ENCODE data around the gene MYH7. TPM values are rescaled to one million over a fixed set of nuclear protein-coding genes. Genes with fewer than 3 reads are reported as not detected.
"Not testable (repeated sequence)": the region's sequence is repeated elsewhere in the genome, so short reads cannot be mapped to it uniquely, and the experiment has no call there.

MYH7 gene
- total and polyA plus RNA-seq, 8 donors: 0.23 to 4.9 (median 2.4) TPM; not detected in 4

DNA sequence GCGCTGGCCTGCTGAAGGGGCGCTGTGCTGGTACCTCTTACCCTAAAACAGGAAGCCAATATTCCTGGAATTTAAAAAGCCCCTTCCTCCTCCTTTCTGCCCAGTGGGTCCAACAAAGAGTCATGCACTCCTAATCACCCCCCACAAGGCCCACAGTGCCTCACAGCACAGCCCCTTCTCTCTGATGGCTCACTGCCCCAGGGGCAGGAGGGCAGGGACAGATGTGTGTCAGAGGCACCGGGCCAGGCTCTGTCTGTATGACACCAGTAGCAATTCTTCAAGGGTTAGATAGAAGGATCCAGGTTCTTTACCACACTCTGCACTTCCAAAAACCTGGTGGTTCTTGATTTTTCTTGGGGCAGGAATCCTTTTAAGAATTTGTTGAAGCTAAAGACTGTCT, 36.3 kb downstream of the MYH7 start:
- Histone ChIP-seq H3K27me3 (peaks cover 0 to 28% (median 4%) of the 10 kb centered on the region in 3 donors), H3K27ac (no peak overlapping the region), H3K4me1 (no peaks in the 10 kb centered on the region), H3K36me3 (no peaks in the 10 kb centered on the region), H3K9me3 (no peaks in the 10 kb centered on the region), H3K4me3 (no peak overlapping the region)
- TF ChIP-seq CTCF (IDR thresholded peaks at IDR 0.05) (no peak), POLR2AphosphoS5 (IDR thresholded peaks at IDR 0.05) (no peak), POLR2A (IDR thresholded peaks at IDR 0.05) (no peak), EP300 (IDR thresholded peaks at IDR 0.05) (no peak)
- intact Hi-C loops (cut with DNase I; ENCODE audit: low total_unique reads): no loop called here
- WGBS, 5 donors: 87 to 96% (median 91%) methylated on average over 3 of the region's 3 CpGs
- DNase-seq: no peak

GRCh38 chr14:23398348-23398747, 37.1 kb downstream of the MYH7 start:
- Histone ChIP-seq H3K9me3 (no peaks in the 10 kb centered on the region), H3K27ac (no peak overlapping the region), H3K4me1 (no peaks in the 10 kb centered on the region), H3K27me3 (peaks cover 0 to 20% (median 4%) of the 10 kb centered on the region in 3 donors), H3K4me3 (no peak overlapping the region), H3K36me3 (no peaks in the 10 kb centered on the region)
- no peak for TF ChIP-seq EP300 (IDR thresholded peaks at IDR 0.05)
- TF ChIP-seq POLR2AphosphoS5 (IDR thresholded peaks at IDR 0.05): no peak
- no peak for TF ChIP-seq POLR2A (IDR thresholded peaks at IDR 0.05)
- no peak for TF ChIP-seq CTCF (IDR thresholded peaks at IDR 0.05)
- WGBS, 5 donors: 76 to 85% (median 81%) methylated on average over 4 of the region's 4 CpGs
- intact Hi-C loops (cut with DNase I; ENCODE audit: low total_unique reads): no loop called here
- no peak for DNase-seq

DNA sequence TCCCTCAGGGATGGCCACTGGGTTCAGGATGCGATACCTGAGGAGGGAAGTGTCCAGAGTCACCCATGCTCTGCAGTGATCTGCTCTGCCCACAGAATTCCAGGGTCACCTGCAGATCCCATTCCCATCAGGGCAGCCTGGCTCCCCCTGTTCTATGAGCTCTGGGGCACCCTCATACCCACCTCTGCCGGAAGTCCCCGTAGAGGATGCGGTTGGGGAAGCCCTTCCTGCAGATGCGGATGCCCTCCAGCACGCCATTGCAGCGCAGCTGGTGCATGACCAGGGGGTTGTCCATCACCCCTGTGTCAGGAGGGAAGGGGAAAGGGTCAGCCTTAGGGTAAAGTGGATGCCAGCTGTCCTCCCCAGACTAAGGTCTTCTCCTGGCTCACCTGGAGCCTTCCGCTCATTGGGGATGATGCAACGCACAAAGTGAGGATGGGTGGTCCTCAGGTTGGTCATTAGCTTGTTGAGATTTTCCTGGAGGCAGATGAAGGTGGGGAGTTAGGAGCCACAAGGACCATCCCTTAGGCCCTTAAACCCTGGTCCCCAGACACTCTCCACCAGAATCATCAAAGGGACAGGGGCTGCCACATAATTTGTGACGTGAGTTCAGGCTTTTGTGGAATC, 38.6 kb downstream of the MYH7 start:
- intact Hi-C loops (cut with DNase I; ENCODE audit: low total_unique reads): no loop called here
- no peak for TF ChIP-seq POLR2AphosphoS5 (IDR thresholded peaks at IDR 0.05)
- H3K9me3 ChIP-seq: no peaks in the 10 kb centered on the region
- no peak for DNase-seq
- H3K27me3 ChIP-seq: peaks cover 0 to 6% (median 0%) of the 10 kb centered on the region in 3 donors
- H3K4me3 ChIP-seq: no peak overlapping the region
- 82 to 97% (median 92%) methylated on average over 4 to 10 of the region's 10 CpGs for WGBS, 5 donors
- no peaks in the 10 kb centered on the region for H3K36me3 ChIP-seq
- H3K27ac ChIP-seq: no peak overlapping the region
- no peaks in the 10 kb centered on the region for H3K4me1 ChIP-seq

DNA sequence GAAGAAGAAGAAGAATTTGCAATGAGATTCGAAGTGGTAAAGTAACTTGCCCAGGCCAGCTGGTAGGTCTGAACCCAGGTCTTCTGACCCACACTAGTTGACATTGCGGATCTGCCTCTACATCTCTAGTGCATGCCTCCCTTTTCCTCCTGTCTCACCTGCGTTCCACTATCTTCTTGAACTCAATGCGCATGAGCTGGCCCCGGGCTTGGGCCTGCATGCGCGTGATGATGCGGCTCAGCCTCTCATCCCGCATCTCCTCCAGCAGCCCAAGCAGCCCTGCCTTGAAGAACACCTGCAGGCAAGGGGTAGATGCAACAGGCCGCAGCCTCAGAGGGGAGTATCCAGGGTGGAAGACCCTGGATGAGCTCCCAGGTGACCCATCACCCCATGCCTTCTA, 39.3 kb downstream of the MYH7 start:
- H3K4me3 ChIP-seq: no peak overlapping the region
- TF ChIP-seq EP300 (IDR thresholded peaks at IDR 0.05): no peak
- TF ChIP-seq POLR2AphosphoS5 (IDR thresholded peaks at IDR 0.05): no peak
- no peak for TF ChIP-seq CTCF (IDR thresholded peaks at IDR 0.05)
- no peak for TF ChIP-seq POLR2A (IDR thresholded peaks at IDR 0.05)
- H3K9me3 ChIP-seq: no peaks in the 10 kb centered on the region
- peaks cover 0 to 4% (median 0%) of the 10 kb centered on the region in 3 donors for H3K27me3 ChIP-seq
- WGBS, 5 donors: 84 to 93% (median 91%) methylated on average over 10 of the region's 10 CpGs
- H3K27ac ChIP-seq: no peak overlapping the region
- H3K36me3 ChIP-seq: no peaks in the 10 kb centered on the region
- no peaks in the 10 kb centered on the region for H3K4me1 ChIP-seq
- DNase-seq: no peak
- intact Hi-C loops (cut with DNase I; ENCODE audit: low total_unique reads): no loop called here

DNA sequence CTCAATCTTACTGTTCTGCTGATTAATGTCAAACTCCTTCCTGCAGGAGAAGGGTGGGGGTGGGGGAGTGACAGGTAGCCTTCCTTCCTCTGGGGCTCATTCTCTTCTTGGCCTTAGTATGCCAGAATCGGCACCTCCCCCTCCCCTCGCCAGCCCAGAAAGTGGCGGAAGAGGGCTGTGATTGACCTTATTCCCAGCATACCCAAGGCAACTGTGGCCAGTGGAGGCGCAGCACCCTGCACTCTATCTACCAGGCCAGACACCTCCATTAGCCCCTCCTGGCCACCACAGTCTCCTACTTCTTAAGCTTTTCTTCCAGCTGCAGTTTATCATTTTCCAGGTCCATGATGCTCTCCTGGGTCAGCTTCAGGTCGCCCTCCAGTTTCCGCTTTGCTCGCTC, 42.8 kb downstream of the MYH7 start:
- no peaks in the 10 kb centered on the region for H3K4me1 ChIP-seq
- no peak for DNase-seq
- no peak overlapping the region for H3K4me3 ChIP-seq
- peaks cover 0 to 9% (median 0%) of the 10 kb centered on the region in 3 donors for H3K27me3 ChIP-seq
- intact Hi-C loops (cut with DNase I; ENCODE audit: low total_unique reads): no loop called here
- TF ChIP-seq CTCF (IDR thresholded peaks at IDR 0.05): no peak
- no peak for TF ChIP-seq POLR2AphosphoS5 (IDR thresholded peaks at IDR 0.05)
- no peak for TF ChIP-seq EP300 (IDR thresholded peaks at IDR 0.05)
- no peak for TF ChIP-seq POLR2A (IDR thresholded peaks at IDR 0.05)
- H3K36me3 ChIP-seq: no peaks in the 10 kb centered on the region
- no peaks in the 10 kb centered on the region for H3K9me3 ChIP-seq
- 70 to 79% (median 77%) methylated on average over 7 of the region's 7 CpGs for WGBS, 5 donors
- no peak overlapping the region for H3K27ac ChIP-seq

- H3K9me3 ChIP-seq; H3K4me1 ChIP-seq; H3K4me3 ChIP-seq; H3K36me3 ChIP-seq; intact Hi-C loops (cut with DNase I; ENCODE audit: low total_unique reads); H3K27me3 ChIP-seq; DNase-seq; H3K27ac ChIP-seq: not testable (repeated sequence)
- WGBS, 5 donors: 70 to 97% (median 90%) methylated on average over 3 to 5 of the region's 19 CpGs
These were observed 45.6 kb downstream of the MYH7 start for GRCh38 chr14:23389871-23390270.
